HEK293 (cell line): ENCODE results near the gene CCDC27.

ENCODE experiments used
- GFI1B ChIP-seq: fragments of 450-650 bp; formaldehyde crosslinking; IDR thresholded peaks from 2 replicates; pipeline ENCODE4 v1.5.1; 2016; ENCODE audit warnings: missing biosample characterization, missing genetic modification characterization
- ZNF169 ChIP-seq: fragments of 450-650 bp; formaldehyde crosslinking; IDR thresholded peaks from 2 replicates; pipeline ENCODE4 v1.5.1; 2016; ENCODE audit warnings: missing biosample characterization, missing genetic modification characterization
- ZNF426 ChIP-seq: fragments of 450-650 bp; formaldehyde crosslinking; IDR thresholded peaks from 2 replicates; pipeline ENCODE4 v1.5.1; 2017; ENCODE audit warnings: missing biosample characterization, missing genetic modification characterization, mild to moderate bottlenecking, inconsistent platforms, moderate library complexity
- ZNF707 ChIP-seq: fragments of 450-650 bp; formaldehyde crosslinking; IDR thresholded peaks from 2 replicates; pipeline ENCODE4 v1.5.1; 2016; ENCODE audit warnings: missing biosample characterization, missing genetic modification characterization
- TF ChIP-seq, protein P1 (sequence below): fragments of 450-650 bp; formaldehyde crosslinking; IDR thresholded peaks from 2 replicates; pipeline ENCODE4 v1.5.1; 2016; ENCODE audit warnings: missing biosample characterization, missing genetic modification characterization
- TF ChIP-seq, protein P2 (sequence below): fragments of 450-650 bp; formaldehyde crosslinking; IDR thresholded peaks from 2 replicates; pipeline ENCODE4 v1.5.1; 2016; ENCODE audit warnings: missing biosample characterization, missing genetic modification characterization

DNA sequence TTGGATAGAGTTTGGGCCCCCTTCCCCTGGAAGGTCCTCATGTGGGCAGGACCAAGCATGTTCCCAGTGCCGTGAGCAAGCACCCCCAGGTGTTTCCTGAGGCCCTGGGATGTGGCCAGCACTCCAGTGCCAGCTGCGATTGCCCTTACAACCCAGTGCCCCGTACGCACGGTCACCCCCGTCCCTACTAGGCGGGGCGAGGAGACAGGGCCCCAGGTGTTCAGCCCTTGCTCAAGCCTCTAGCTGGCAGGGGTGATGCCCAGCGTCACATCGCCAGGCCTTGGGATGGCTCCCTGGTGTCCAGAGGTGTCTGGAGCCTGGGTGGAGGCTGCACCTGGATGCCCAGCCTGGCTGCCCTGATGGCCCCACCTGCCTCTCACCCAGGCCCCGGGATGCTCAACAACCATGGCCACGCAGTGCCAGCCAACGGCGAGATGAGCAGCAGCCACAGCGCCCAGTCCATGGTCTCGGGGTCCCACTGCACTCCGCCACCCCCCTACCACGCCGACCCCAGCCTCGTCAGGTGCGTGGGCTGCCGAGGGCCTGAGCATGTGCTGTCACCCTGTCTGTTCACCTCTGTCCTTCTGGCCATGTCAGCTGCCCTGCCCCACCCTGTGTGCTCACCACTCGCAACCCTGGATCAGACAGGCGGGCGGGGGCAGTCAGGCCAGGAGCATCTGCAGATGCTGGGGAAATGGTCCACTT, 21.6 kb upstream of the CCDC27 start:
- TF ChIP-seq ZNF169 (no peak), ZNF707 (tag by site-specific recombination) (no peak), GFI1B (tag by site-specific recombination) (no peak), ZNF426 (no peak)
- TF ChIP-seq, protein P1, sequence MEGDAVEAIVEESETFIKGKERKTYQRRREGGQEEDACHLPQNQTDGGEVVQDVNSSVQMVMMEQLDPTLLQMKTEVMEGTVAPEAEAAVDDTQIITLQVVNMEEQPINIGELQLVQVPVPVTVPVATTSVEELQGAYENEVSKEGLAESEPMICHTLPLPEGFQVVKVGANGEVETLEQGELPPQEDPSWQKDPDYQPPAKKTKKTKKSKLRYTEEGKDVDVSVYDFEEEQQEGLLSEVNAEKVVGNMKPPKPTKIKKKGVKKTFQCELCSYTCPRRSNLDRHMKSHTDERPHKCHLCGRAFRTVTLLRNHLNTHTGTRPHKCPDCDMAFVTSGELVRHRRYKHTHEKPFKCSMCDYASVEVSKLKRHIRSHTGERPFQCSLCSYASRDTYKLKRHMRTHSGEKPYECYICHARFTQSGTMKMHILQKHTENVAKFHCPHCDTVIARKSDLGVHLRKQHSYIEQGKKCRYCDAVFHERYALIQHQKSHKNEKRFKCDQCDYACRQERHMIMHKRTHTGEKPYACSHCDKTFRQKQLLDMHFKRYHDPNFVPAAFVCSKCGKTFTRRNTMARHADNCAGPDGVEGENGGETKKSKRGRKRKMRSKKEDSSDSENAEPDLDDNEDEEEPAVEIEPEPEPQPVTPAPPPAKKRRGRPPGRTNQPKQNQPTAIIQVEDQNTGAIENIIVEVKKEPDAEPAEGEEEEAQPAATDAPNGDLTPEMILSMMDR (tag by site-specific recombination), result no peak
- TF ChIP-seq, protein P2, sequence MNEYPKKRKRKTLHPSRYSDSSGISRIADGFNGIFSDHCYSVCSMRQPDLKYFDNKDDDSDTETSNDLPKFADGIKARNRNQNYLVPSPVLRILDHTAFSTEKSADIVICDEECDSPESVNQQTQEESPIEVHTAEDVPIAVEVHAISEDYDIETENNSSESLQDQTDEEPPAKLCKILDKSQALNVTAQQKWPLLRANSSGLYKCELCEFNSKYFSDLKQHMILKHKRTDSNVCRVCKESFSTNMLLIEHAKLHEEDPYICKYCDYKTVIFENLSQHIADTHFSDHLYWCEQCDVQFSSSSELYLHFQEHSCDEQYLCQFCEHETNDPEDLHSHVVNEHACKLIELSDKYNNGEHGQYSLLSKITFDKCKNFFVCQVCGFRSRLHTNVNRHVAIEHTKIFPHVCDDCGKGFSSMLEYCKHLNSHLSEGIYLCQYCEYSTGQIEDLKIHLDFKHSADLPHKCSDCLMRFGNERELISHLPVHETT (tag by site-specific recombination), result no peak
